CD8-positive, alpha-beta memory T cell (primary cell): ENCODE results near the gene RHEB. TPM values are rescaled to one million over a fixed set of nuclear protein-coding genes. Genes with fewer than 3 reads are reported as not detected.
A peak's percentile ranks its signal among the peaks of the same experiment; 100 is the strongest.

Experiments
- CTCF ChIA-PET: fragments of 350-600 bp; sonication (Branson Sonifier 250); formaldehyde crosslinking; loops from one replicate; lab custom pipeline; 2021; ENCODE audit warnings: antibody characterized with exemption; lab: Charles Lee
- POLR2A ChIA-PET: fragments of 350-600 bp; sonication (Branson Sonifier 250); formaldehyde crosslinking; loops from one replicate; lab custom pipeline; 2021; ENCODE audit warnings: antibody characterized with exemption; lab: Charles Lee
- DNase-seq, 5 donors: peaks; one replicate each; pipeline versions ENCODE4 v3.0.0 to v3.0.0-alpha.2; 2020 to 2022; ENCODE audit warnings: mixed read lengths in 1 of 5
- H3K27ac ChIP-seq: one replicate; pipeline ENCODE4 v1.7.0; 2013; ENCODE audit warnings: low read depth, mild to moderate bottlenecking, low read length, moderate library complexity
- H3K27me3 ChIP-seq: 2 replicates; pipeline ENCODE4 v1.7.0; 2013; ENCODE audit warnings: low read length, mild to moderate bottlenecking; ENCODE audit not compliant: insufficient read depth, poor library complexity, severe bottlenecking
- H3K36me3 ChIP-seq: 2 replicates; pipeline ENCODE4 v1.7.0; 2013; ENCODE audit warnings: mild to moderate bottlenecking, low read length, moderate library complexity; ENCODE audit not compliant: insufficient read depth
- H3K4me1 ChIP-seq: 2 replicates; pipeline ENCODE4 v1.7.0; 2013; ENCODE audit warnings: mild to moderate bottlenecking, low read length, moderate library complexity; ENCODE audit not compliant: insufficient read depth
- H3K4me3 ChIP-seq: 2 replicates; pipeline ENCODE4 v1.7.0; 2013; ENCODE audit warnings: mild to moderate bottlenecking, low read length
- H3K9me3 ChIP-seq: 2 replicates; pipeline ENCODE4 v1.7.0; 2013; ENCODE audit warnings: mild to moderate bottlenecking, low read length
- H3K27ac Mint-ChIP-seq, 8 donors: one replicate each; pipeline ENCODE4 v1.8.0; 2020 to 2021; ENCODE audit warnings: mixed read lengths in 8 of 8, mild to moderate bottlenecking in 6 of 8, inconsistent platforms in 3 of 8, moderate library complexity in 3 of 8
- H3K27me3 Mint-ChIP-seq, 2 donors: one replicate each; pipeline ENCODE4 v1.8.0; 2020 to 2021; ENCODE audit warnings: mixed read lengths in 2 of 2, mild to moderate bottlenecking in 1 of 2, moderate library complexity in 1 of 2
- H3K36me3 Mint-ChIP-seq, 3 donors: one replicate each; pipeline ENCODE4 v1.8.0; 2020 to 2021; ENCODE audit warnings: mixed read lengths in 3 of 3, inconsistent platforms in 1 of 3, mild to moderate bottlenecking in 1 of 3
- H3K4me1 Mint-ChIP-seq, 3 donors: one replicate each; pipeline ENCODE4 v1.8.0; 2020 to 2021; ENCODE audit warnings: mixed read lengths in 3 of 3, inconsistent platforms in 1 of 3, mild to moderate bottlenecking in 1 of 3
- H3K4me3 Mint-ChIP-seq, 7 donors: one replicate each; pipeline ENCODE4 v1.8.0; 2020 to 2021; ENCODE audit warnings: mixed read lengths in 7 of 7, mild to moderate bottlenecking in 6 of 7, moderate library complexity in 4 of 7, inconsistent platforms in 2 of 7
- H3K9me3 Mint-ChIP-seq, 5 donors: one replicate each; pipeline ENCODE4 v1.8.0; 2020 to 2022; ENCODE audit warnings: mixed read lengths in 5 of 5, mild to moderate bottlenecking in 3 of 5, moderate library complexity in 2 of 5, inconsistent platforms in 1 of 5
- polyA plus RNA-seq: library from polyadenylated mRNA; unstranded; fragments of 300-500 nt; fragmentation: Illumina TruSeq; gene quantifications from one replicate; pipeline ENCODE4 v1.2.3, GENCODE V29; 2021
- total RNA-seq, 2 experiments: library from RNA; stranded (reverse); gene quantifications; one replicate each; pipeline ENCODE4 v1.2.3, GENCODE V29; 2021

The RHEB gene
- total and polyA plus RNA-seq, 3 experiments from 2014 or later, result 53.6 to 72.2 (median 54.9) TPM

- ChIA-PET CTCF (interaction anchor here (3.3 kb wide), 1 partner anchor 20 kb away, joined by 14 read pairs; no protein-coding TSS in a partner anchor), POLR2A (interaction anchor here (0.6 kb wide), 1 partner anchor 12 kb away, joined by 3 read pairs; no protein-coding TSS in a partner anchor)
- peaks cover 37 to 50% (median 40%) of the 10 kb centered on the region in 3 donors for H3K4me1 Mint-ChIP-seq
- H3K27ac Mint-ChIP-seq, result peak overlapping the region in 6 of 8 donors; percentile 36 to 92 (median 70)
- Histone ChIP-seq H3K27me3 (no peaks in the 10 kb centered on the region), H3K27ac (no peak overlapping the region), H3K4me1 (peaks cover 65% of the 10 kb centered on the region), H3K36me3 (no peaks in the 10 kb centered on the region), H3K9me3 (no peaks in the 10 kb centered on the region), H3K4me3 (no peak overlapping the region)
- no peaks in the 10 kb centered on the region for H3K36me3 Mint-ChIP-seq
- H3K4me3 Mint-ChIP-seq, result peak overlapping the region in 3 of 7 donors; percentile 39 to 51 (median 44)
- no peaks in the 10 kb centered on the region for H3K27me3 Mint-ChIP-seq
- H3K9me3 Mint-ChIP-seq, result no peaks in the 10 kb centered on the region
- DNase-seq, result peak in 1 of 5 donors; percentile 26
Measured at GRCh38 chr7:151427705-151428377, 91.9 kb downstream of the RHEB start.

GRCh38 chr7:151426904-151427704 lies 92.6 kb downstream of the RHEB start:
- no peak for DNase-seq
- POLR2A ChIA-PET, result no interaction called here
- peaks cover 34 to 43% (median 36%) of the 10 kb centered on the region in 3 donors for H3K4me1 Mint-ChIP-seq
- H3K4me1 ChIP-seq, result peaks cover 57% of the 10 kb centered on the region
- CTCF ChIA-PET, result interaction anchor here (3.3 kb wide), 1 partner anchor 20 kb away, joined by 14 read pairs; no protein-coding TSS in a partner anchor
- H3K4me3 ChIP-seq, result no peak overlapping the region
- H3K27me3 Mint-ChIP-seq, result peaks cover 0 to under 1% of the 10 kb centered on the region in 2 donors
- H3K9me3 Mint-ChIP-seq, result peaks cover 0 to under 1% (median 0%) of the 10 kb centered on the region in 5 donors
- H3K9me3 ChIP-seq, result no peaks in the 10 kb centered on the region
- peak overlapping the region in 1 of 7 donors; percentile 44 for H3K4me3 Mint-ChIP-seq
- no peak overlapping the region for H3K27ac ChIP-seq
- no peaks in the 10 kb centered on the region for H3K27me3 ChIP-seq
- H3K36me3 Mint-ChIP-seq, result peaks cover 0 to under 1% (median 0%) of the 10 kb centered on the region in 3 donors
- H3K27ac Mint-ChIP-seq, result peak overlapping the region in 2 of 8 donors; percentile 47 to 58
- H3K36me3 ChIP-seq, result no peaks in the 10 kb centered on the region

GRCh38 chr7:151426441-151426903 lies 93.2 kb downstream of the RHEB start:
- Mint-ChIP-seq H3K4me1 (peaks cover 31 to 40% (median 33%) of the 10 kb centered on the region in 3 donors), H3K9me3 (peaks cover 0 to 4% (median 0%) of the 10 kb centered on the region in 5 donors), H3K27ac (peak overlapping the region in 2 of 8 donors; percentile 47 to 69), H3K4me3 (no peak overlapping the region), H3K27me3 (peaks cover 0 to 7% of the 10 kb centered on the region in 2 donors), H3K36me3 (peaks cover 0 to 7% (median 0%) of the 10 kb centered on the region in 3 donors)
- Histone ChIP-seq H3K4me1 (peaks cover 51% of the 10 kb centered on the region), H3K27ac (no peak overlapping the region), H3K36me3 (no peaks in the 10 kb centered on the region), H3K27me3 (no peaks in the 10 kb centered on the region), H3K4me3 (no peak overlapping the region), H3K9me3 (no peaks in the 10 kb centered on the region)
- ChIA-PET CTCF (interaction anchor here (3.3 kb wide), 1 partner anchor 21 kb away, joined by 14 read pairs; no protein-coding TSS in a partner anchor), POLR2A (no interaction called here)
- DNase-seq, result no peak

GRCh38 chr7:151425670-151426440 lies 93.8 kb downstream of the RHEB start:
- Histone ChIP-seq H3K4me3 (no peak overlapping the region), H3K4me1 (peaks cover 45% of the 10 kb centered on the region), H3K36me3 (no peaks in the 10 kb centered on the region), H3K27me3 (no peaks in the 10 kb centered on the region), H3K9me3 (no peaks in the 10 kb centered on the region), H3K27ac (no peak overlapping the region)
- ChIA-PET CTCF (interaction anchor here (3.3 kb wide), 1 partner anchor 22 kb away, joined by 14 read pairs; no protein-coding TSS in a partner anchor), POLR2A (no interaction called here)
- H3K27ac Mint-ChIP-seq, result no peak overlapping the region
- H3K9me3 Mint-ChIP-seq, result peaks cover 0 to 4% (median 0%) of the 10 kb centered on the region in 5 donors
- peaks cover 29 to 34% (median 30%) of the 10 kb centered on the region in 3 donors for H3K4me1 Mint-ChIP-seq
- peaks cover 0 to 7% of the 10 kb centered on the region in 2 donors for H3K27me3 Mint-ChIP-seq
- H3K4me3 Mint-ChIP-seq, result no peak overlapping the region
- no peak for DNase-seq
- peaks cover 0 to 8% (median 0%) of the 10 kb centered on the region in 3 donors for H3K36me3 Mint-ChIP-seq

- ChIA-PET CTCF (no interaction called here), POLR2A (no interaction called here)
- Histone ChIP-seq H3K27ac (no peak overlapping the region), H3K4me3 (no peak overlapping the region), H3K36me3 (no peaks in the 10 kb centered on the region), H3K9me3 (no peaks in the 10 kb centered on the region), H3K4me1 (peaks cover 34% of the 10 kb centered on the region), H3K27me3 (no peaks in the 10 kb centered on the region)
- Mint-ChIP-seq H3K4me3 (no peak overlapping the region), H3K27ac (peak overlapping the region in 2 of 8 donors; percentile 56 to 88), H3K36me3 (peaks cover 0 to 18% (median 1%) of the 10 kb centered on the region in 3 donors), H3K4me1 (peaks cover 20 to 23% (median 22%) of the 10 kb centered on the region in 3 donors), H3K9me3 (peaks cover 0 to 10% (median 7%) of the 10 kb centered on the region in 5 donors), H3K27me3 (peaks cover 0 to 7% of the 10 kb centered on the region in 2 donors)
- DNase-seq, result no peak
Measured at GRCh38 chr7:151424799-151425198, 94.9 kb downstream of the RHEB start.

GRCh38 chr7:151423936-151424335 lies 95.8 kb downstream of the RHEB start:
- H3K4me3 Mint-ChIP-seq, result no peak overlapping the region
- peaks cover 0 to 18% (median 1%) of the 10 kb centered on the region in 3 donors for H3K36me3 Mint-ChIP-seq
- Histone ChIP-seq H3K27me3 (no peaks in the 10 kb centered on the region), H3K4me1 (peaks cover 26% of the 10 kb centered on the region), H3K36me3 (no peaks in the 10 kb centered on the region), H3K4me3 (no peak overlapping the region), H3K27ac (no peak overlapping the region), H3K9me3 (no peaks in the 10 kb centered on the region)
- peaks cover 0 to 10% (median 8%) of the 10 kb centered on the region in 5 donors for H3K9me3 Mint-ChIP-seq
- ChIA-PET POLR2A (no interaction called here), CTCF (interaction anchor here (0.9 to 1.0 kb wide), 2 partner anchors 9 to 25 kb away, joined by 3 read pairs; no protein-coding TSS in a partner anchor)
- peaks cover 0 to 7% of the 10 kb centered on the region in 2 donors for H3K27me3 Mint-ChIP-seq
- DNase-seq, result no peak
- no peak overlapping the region for H3K27ac Mint-ChIP-seq
- H3K4me1 Mint-ChIP-seq, result peaks cover 13 to 15% (median 14%) of the 10 kb centered on the region in 3 donors

- no peaks in the 10 kb centered on the region for H3K27me3 ChIP-seq
- H3K27ac ChIP-seq, result no peak overlapping the region
- Mint-ChIP-seq H3K9me3 (peaks cover 1 to 13% (median 10%) of the 10 kb centered on the region in 5 donors), H3K36me3 (peaks cover 0 to 20% (median 1%) of the 10 kb centered on the region in 3 donors), H3K4me3 (no peak overlapping the region), H3K27ac (no peak overlapping the region), H3K27me3 (peaks cover 0 to 9% of the 10 kb centered on the region in 2 donors), H3K4me1 (peaks cover 6 to 8% (median 6%) of the 10 kb centered on the region in 3 donors)
- POLR2A ChIA-PET, result no interaction called here
- H3K4me3 ChIP-seq, result no peak overlapping the region
- peaks cover 18% of the 10 kb centered on the region for H3K4me1 ChIP-seq
- no peaks in the 10 kb centered on the region for H3K36me3 ChIP-seq
- CTCF ChIA-PET, result no interaction called here
- H3K9me3 ChIP-seq, result no peaks in the 10 kb centered on the region
- DNase-seq, result no peak
Measured at GRCh38 chr7:151423226-151423625, 96.5 kb downstream of the RHEB start.
